Measurements from ENCODE around the gene ANGPT4. TPM values are rescaled to one million over a fixed set of nuclear protein-coding genes. Genes with fewer than 3 reads are reported as not detected.

Gene ANGPT4
- total and polyA plus RNA-seq, 11 donors, result 0.08 to 0.32 (median 0.15) TPM; not detected in 5

DNA sequence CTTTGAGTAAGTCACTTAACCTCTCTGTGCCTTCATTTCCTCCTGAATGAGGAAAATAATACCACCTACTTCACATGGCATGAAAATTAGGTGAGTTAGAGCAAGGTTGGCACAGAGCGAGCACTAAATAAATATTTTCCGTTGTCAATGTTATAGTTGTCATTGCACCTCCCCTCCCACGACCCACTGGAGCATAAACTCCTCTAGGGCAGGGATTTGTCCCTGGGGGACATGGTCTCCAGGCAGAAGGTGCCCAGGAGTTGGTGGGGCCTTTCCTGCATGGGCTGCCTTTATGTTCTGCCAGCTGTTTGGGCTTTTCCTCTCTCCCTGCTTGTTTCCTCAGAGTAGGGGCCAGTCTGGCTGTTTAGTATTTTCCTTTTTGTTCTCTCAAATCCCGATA is 1.3 kb upstream of the ANGPT4 start:
- Histone ChIP-seq H3K27ac (no peak overlapping the region), H3K9me3 (no peaks in the 10 kb centered on the region), H3K27me3 (no peaks in the 10 kb centered on the region), H3K36me3 (no peaks in the 10 kb centered on the region), H3K4me1 (peaks cover 0 to 10% (median 4%) of the 10 kb centered on the region in 12 donors), H3K4me3 (no peak overlapping the region)
- TF ChIP-seq POLR2A (IDR thresholded peaks at IDR 0.05), result no peak
- TF ChIP-seq, protein P1, sequence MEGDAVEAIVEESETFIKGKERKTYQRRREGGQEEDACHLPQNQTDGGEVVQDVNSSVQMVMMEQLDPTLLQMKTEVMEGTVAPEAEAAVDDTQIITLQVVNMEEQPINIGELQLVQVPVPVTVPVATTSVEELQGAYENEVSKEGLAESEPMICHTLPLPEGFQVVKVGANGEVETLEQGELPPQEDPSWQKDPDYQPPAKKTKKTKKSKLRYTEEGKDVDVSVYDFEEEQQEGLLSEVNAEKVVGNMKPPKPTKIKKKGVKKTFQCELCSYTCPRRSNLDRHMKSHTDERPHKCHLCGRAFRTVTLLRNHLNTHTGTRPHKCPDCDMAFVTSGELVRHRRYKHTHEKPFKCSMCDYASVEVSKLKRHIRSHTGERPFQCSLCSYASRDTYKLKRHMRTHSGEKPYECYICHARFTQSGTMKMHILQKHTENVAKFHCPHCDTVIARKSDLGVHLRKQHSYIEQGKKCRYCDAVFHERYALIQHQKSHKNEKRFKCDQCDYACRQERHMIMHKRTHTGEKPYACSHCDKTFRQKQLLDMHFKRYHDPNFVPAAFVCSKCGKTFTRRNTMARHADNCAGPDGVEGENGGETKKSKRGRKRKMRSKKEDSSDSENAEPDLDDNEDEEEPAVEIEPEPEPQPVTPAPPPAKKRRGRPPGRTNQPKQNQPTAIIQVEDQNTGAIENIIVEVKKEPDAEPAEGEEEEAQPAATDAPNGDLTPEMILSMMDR (IDR thresholded peaks at IDR 0.05), result no peak
- DNase-seq (no peak), ATAC-seq (no peak)
- intact Hi-C loops (cut with DNase I), result no loop called here
- 67 to 76% (median 69%) methylated on average over 4 of the region's 4 CpGs for WGBS, 4 donors

DNA sequence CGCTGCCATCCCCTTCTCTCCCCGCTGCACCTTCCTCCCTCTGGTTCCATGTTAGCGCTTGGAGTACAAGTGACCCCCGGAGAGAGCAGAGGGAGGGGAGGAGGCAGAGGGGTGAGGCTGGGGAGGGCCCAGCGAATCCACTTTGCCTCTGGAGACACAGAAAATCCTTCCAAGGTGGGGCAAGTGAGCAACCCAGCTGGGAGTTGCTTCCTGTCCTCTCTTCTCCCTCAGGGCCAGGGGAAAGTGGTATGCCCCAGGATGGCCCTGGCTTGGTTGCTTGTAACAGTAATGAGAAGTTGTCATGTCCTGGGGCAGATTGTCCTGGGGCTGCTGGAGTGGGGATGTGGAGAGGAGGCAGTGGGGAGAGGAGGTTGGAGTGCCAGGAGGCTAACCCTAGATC is 691 bp upstream of the ANGPT4 start:
- Histone ChIP-seq H3K36me3 (no peaks in the 10 kb centered on the region), H3K27me3 (no peaks in the 10 kb centered on the region), H3K9me3 (no peaks in the 10 kb centered on the region), H3K4me3 (no peak overlapping the region), H3K4me1 (peaks cover 0 to 10% (median 4%) of the 10 kb centered on the region in 12 donors), H3K27ac (no peak overlapping the region)
- ATAC-seq, result no peak
- TF ChIP-seq POLR2A (IDR thresholded peaks at IDR 0.05), result no peak
- intact Hi-C loops (cut with DNase I), result no loop called here
- WGBS, 4 donors, result 36 to 57% (median 43%) methylated on average over 5 of the region's 5 CpGs
- no peak for DNase-seq

DNA sequence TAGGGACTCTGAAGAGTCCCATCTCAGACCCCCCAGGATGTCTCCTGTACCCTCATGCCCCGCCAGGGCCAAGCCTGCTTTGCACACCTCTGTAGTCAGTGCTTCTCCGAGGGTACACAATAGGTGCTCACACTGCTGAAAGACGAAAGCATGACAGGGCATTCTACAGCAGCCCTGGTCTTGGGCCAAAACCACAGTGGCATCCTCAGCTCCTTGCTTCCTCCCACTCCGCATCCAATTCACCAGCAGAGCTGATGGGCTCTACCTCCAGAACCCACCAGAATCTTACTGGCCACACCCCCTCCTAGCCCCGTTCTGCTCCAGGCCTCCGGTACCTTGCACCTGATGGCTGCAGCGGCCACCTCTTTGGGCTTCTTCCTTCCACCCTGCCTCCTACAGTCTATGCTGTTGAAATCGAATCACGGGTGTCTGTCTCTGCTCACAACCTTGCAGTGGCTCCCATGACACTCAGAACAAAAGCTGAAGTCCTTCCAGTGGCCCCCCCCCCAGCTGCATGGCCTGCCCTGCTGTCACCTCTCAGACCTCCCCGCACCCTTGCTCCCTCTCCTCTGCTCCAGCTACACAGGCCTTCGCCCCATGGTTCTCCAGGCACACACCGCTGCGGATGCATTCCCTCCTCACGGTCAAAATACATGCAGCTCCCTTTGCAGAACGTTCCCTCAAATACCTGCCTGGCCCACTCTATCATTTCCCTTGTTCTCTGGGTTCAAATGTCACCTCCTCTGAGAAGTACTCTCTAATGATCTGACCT is 1.2 kb downstream of the ANGPT4 start:
- ATAC-seq (no peak), DNase-seq (no peak)
- H3K4me3 ChIP-seq, result no peak overlapping the region
- no peaks in the 10 kb centered on the region for H3K9me3 ChIP-seq
- H3K36me3 ChIP-seq, result no peaks in the 10 kb centered on the region
- intact Hi-C loops (cut with DNase I), result no loop called here
- H3K4me1 ChIP-seq, result peaks cover 0 to 15% (median 4%) of the 10 kb centered on the region in 12 donors
- TF ChIP-seq, protein P1 (IDR thresholded peaks at IDR 0.05), result no peak
- no peak for TF ChIP-seq POLR2A (IDR thresholded peaks at IDR 0.05)
- 70 to 75% (median 73%) methylated on average over 15 of the region's 15 CpGs for WGBS, 4 donors
- H3K27me3 ChIP-seq, result peaks cover 0 to 5% (median 0%) of the 10 kb centered on the region in 9 donors
- no peak overlapping the region for H3K27ac ChIP-seq

DNA sequence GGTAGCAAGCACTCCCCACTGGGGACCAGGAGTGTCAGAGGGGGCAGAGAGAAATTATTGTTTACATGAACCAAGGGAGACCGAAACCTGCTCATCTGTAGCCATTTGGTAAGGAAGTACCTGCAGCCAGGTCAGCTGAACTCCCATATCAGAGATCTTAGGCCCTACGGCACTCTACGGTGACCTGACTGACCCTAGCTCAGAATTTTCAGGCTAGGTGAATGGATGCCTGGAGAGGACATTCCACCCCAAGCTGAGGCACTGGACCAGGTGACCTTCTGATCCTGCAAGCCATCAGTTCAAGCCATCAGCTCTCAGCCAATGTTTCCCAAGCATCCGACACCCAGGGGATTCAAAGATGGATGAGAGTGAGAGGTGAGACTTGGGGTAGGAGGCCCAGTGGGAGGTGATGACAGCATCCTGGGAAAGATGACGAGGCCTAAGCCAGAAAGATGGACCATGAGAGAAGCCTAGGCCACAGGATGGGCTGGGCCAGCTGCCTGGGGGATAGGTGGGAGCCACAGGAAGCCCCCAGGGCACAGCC is 2.8 kb downstream of the ANGPT4 start:
- Histone ChIP-seq H3K9me3 (no peaks in the 10 kb centered on the region), H3K4me1 (peaks cover 0 to 15% (median 4%) of the 10 kb centered on the region in 12 donors), H3K36me3 (no peaks in the 10 kb centered on the region), H3K4me3 (no peak overlapping the region), H3K27me3 (peaks cover 0 to 16% (median 0%) of the 10 kb centered on the region in 9 donors), H3K27ac (no peak overlapping the region)
- no peak for DNase-seq
- no peak for ATAC-seq
- intact Hi-C loops (cut with DNase I), result no loop called here
- 83 to 92% (median 87%) methylated on average over 5 of the region's 5 CpGs for WGBS, 4 donors
- no peak for TF ChIP-seq POLR2A (IDR thresholded peaks at IDR 0.05)
- TF ChIP-seq, protein P1 (IDR thresholded peaks at IDR 0.05), result no peak
